UCSD-AML1 (cell line): ENCODE results near the gene FGFR1OP2.
"Not testable (repeated sequence)": the region's sequence is repeated elsewhere in the genome, so short reads cannot be mapped to it uniquely, and the experiment has no call there.

Experiments used
- DNase-seq: peaks from one replicate; lab custom pipeline; 2025; ENCODE audit not compliant: unreplicated experiment; lab: John Stamatoyannopoulos, UW

The FGFR1OP2 gene

DNA sequence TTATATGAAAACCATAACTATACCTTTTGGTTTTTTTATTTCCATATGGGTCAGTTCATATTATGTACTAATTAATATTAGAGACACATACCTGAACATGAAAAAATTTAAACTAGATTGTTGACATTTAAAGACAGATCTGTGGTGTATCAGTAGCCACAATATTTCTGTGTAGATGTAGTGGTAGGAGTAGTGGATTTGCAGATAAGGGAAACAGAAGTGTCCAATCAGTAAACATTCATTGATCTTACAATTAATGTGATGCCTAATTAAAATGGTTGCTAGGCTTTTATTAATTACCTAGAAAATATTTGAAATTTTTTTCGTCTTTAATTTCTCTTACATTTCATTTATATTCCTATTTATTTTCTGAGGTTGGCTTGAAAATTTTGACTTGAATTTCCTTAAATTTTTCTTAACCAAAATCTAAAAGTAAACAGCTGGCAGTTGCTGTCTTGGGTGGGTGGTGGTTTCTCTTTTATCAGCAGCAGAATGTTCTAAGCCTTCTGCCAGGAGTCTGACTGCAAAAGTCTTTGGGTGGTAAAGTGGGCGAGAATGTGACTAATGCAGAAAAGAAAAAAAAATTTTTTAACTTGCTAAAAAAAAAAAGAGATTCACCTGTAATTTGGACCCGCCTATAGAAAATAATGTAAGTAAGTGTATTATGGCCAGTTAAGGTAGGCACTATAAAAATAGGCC is 2.4 kb downstream of the FGFR1OP2 start:
- DNase-seq: no peak

DNA sequence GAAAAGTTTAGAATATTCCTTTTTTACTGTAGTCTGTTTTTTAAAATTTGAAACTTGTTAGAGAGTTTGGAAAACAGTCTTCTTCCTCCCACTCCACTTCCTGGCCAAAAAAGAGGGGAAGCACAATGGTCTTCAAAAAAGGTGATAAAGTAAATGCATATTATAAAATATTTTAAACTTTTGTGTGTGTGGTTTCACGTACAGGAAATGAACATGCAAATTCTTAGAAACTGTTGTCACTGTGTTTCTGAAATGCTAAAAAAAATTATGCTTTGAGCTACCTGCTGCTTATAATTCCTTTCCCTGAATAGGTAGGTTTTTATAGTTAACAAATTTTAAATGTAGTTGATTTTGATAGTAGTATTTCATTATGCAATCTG is 2.9 kb downstream of the FGFR1OP2 start:
- no peak for DNase-seq

- DNase-seq: no peak
These were observed 10.0 kb downstream of the FGFR1OP2 start for GRCh38 chr12:26948309-26948708.

GRCh38 chr12:26953447-26953846 is 15.2 kb downstream of the FGFR1OP2 start:
- DNase-seq: no peak

DNA sequence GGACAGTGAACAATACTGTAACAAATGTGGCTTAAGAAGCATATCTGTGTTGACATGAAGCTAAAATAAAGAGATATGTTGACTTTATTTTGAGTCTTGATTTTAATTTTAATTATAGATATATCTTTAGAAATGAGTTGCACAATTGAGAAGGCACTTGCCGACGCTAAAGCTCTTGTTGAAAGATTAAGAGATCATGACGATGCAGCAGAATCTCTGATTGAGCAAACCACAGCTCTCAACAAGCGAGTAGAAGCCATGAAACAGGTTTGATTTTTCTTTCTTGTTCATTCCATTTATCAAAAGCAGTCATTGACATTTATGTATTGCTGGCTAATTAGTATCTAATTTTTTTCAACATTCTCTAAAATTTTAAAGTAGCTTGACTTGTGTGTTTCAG is 15.8 kb downstream of the FGFR1OP2 start:
- no peak for DNase-seq

GRCh38 chr12:26961391-26961790 is 23.1 kb downstream of the FGFR1OP2 start:
- not testable (repeated sequence) for DNase-seq

DNA sequence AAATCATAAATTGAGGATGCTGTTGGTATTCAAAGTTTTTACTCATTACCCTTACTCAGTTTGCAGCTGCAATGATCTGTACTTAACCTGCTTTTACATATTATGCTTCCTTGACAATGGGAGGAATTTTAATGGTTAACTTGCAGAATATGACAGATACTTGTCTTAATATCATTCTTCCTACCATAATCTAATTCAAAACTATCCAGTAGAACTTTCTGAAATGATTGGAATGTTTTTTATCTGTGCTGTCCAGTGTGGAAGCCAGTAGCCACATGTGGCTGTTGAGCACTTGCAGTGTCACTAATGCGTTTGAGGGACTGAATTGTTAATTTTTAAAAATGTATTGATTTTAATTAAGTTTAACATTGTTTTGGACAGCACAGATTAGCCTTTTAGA is 23.5 kb downstream of the FGFR1OP2 start:
- DNase-seq: no peak

DNA sequence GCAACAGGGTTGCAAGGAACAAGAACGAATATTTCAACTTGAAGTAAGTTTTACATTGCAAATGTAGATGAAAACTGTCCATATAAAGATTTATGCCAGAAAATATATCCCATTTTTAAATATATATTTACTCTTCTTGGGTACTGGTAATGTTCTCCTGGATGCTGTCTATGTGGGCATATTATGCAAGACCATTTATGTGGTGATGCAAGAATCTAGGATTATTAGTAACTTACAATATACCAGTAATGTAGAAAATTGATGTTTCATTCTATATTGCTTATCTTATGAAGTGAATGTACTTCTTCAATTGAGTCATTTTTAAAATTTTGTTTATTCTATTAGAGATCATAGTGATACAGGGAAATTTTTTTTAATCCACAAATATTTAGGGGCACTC is 25.1 kb downstream of the FGFR1OP2 start:
- no peak for DNase-seq

DNA sequence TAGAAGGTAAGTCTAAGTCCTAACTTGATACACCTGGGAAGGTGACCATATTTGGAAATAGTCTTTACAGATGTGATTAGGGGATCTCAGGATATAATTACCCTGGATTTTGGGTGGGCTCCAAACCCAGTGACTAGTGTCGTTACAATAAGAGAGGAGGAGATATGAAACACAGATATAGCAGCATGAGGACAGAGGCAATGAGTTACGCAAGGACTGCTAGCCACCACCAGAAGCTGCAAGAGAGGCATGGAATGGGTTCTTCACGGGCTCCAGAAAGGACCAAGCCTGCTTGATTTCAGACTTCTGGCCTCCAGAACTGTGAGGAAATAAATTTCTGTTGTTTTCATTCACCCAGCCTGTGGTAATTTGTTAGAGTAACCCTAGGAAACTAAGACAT is 28.6 kb downstream of the FGFR1OP2 start:
- no peak for DNase-seq

- no peak for DNase-seq
These were observed 31.9 kb downstream of the FGFR1OP2 start for GRCh38 chr12:26970136-26970535.

- DNase-seq: no peak
These were observed 33.7 kb downstream of the FGFR1OP2 start for GRCh38 chr12:26971963-26972362.

- no peak for DNase-seq
These were observed 38.4 kb downstream of the FGFR1OP2 start for GRCh38 chr12:26976687-26977086.

- DNase-seq: no peak
These were observed 40.5 kb downstream of the FGFR1OP2 start for GRCh38 chr12:26978801-26979200.

DNA sequence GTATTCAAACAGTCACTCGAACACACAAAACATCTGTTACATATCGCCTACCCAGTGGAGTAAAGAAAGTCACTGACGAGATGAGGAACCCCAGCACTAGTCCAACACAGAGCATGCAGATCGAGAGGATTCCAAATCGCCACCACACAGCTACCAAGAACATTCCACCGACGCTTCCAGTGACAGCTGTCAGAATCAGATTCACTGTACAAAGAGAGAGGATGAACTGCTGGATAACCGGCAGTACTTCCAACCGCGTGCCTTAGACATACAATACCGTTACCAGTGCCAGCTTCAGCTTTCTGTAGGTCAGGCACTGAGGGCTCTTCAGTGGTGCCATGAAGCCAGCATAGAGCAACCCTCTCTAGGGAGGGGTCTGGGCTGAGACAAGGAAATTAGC is 41.5 kb downstream of the FGFR1OP2 start:
- DNase-seq: no peak

DNA sequence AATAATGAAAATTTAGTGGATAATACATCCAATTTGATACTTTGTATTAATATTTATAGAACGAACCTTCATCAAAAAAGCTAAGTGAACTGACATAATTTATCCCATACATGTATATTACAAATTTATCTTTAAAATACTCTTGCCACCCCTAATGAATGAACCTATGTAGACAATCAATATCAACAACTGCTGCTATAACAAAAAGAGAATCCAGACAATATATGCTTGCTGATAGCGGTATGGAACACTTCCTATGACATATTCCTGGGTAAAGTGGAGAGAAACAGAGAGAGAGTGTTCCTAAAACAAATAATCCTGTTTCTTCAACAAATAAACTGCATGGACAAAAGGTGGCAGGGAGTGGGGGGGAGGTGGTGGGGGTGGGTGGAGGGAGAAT is 44.6 kb downstream of the FGFR1OP2 start:
- DNase-seq: no peak

GRCh38 chr12:26987634-26988424 is 49.6 kb downstream of the FGFR1OP2 start:
- no peak for DNase-seq

DNA sequence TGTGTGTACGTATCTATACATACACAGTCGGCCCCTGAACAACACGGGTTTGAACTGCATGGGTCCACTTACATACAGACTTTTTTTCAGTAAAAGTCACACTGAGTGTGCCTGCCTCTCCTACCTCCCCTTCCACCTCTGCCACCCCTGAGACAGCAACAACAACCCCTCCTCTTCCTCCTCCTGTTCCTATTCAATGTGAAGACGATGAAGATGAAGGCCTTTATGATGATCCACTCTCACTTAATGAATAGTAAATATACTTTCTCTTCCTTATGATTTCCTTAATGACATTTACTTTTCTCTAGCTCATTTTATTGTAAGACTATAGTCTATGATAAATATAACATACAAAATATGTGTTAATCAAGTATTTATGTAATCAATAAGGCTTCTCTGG is 50.4 kb downstream of the FGFR1OP2 start:
- DNase-seq: no peak

DNA sequence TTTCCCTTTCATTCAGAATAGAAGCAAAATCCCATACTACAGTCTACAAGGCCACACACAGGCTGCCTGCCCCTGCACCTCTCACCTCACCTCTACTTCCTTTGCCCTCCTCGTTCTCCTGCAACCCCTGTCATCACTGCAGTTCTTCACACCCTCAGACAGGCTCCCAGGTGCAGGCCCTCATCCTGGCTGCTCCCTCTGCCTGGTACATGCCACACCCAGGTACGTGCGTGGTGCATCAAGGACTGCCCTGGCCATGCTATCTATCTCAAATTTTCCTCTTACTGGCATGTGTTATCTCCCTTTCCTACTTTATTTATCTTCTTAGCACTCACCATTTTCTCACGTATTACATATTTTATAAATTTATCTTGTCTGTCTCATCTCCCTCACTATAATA is 51.6 kb downstream of the FGFR1OP2 start:
- no peak for DNase-seq

DNA sequence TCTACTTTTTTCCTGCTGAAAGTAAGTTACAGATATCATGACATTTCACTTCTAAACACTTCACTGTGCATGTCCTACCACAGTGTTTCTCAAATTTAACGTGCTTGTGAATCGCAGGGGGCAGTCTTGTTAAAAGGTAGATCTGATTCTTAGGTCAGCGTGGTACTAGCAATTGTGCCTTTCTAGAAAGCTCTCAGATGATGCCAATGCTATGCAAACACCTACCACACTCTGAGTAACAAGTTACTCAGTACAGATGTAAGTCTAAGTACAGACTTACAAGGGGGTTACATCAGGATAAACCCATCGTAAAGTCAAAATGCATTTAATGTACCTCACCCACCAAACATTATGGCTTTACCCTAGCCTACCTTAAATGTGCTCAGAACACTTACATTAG is 53.6 kb downstream of the FGFR1OP2 start:
- DNase-seq: no peak

- DNase-seq: no peak
These were observed 55.8 kb downstream of the FGFR1OP2 start for GRCh38 chr12:26994109-26994508.

DNA sequence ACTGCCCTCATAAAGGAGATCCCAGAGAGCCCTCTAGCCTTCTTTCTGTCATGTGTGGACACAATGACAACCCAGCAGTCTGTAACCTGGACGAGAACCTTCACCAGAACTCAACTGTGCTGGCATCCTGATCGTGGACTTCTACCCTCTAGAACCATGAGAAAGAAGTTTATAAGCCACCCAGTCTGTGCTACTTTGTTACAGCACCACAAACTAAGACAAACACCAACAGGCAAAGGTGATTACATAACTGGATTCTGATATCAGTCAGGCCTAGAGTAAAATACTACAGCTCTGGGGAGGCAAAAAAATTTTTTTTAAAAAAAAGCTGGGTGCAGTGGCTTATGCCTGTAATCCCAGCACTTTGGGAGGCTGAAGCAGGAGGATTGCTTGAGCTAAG is 57.4 kb downstream of the FGFR1OP2 start:
- no peak for DNase-seq

DNA sequence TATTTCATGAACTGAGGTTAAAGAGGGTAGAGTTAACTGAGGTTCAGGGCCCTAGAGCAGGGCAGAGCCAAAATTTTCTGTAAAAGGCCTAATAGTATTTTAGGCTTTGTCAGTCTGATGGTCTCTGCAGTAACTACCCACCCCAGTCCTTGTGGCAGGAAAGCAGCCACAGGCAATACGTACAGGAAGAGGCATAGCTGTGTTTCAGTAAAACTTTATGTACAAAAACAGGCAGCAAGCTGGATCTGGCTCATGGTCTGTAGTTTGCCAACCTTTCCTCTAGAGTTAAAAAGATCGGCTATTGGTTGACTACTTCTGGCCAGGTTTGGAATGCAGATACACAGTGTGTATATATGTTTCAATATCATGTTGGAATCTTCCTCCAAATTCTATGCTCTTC is 58.7 kb downstream of the FGFR1OP2 start:
- DNase-seq: no peak

DNA sequence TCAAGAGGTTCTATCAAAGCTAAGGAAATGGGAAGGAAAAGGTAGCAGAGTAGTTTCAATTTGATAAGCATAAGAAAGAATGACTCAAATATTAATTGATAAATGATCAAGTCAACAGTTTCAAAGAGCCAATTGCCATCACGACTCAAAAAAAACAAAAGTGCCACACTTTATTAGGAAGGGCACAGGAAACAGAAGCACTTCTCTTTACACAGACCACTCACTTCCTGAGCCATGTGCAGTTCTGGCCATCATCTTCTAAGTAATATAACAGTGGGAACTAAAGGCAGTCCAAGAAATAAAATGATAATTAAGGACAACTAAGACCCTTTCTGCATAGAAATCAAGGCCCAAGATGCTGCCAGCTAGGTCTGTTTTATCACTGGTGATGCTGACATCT is 62.7 kb downstream of the FGFR1OP2 start:
- DNase-seq: no peak
